GM12865 (cell line): ENCODE data around the gene F11R.
"Not testable (repeated sequence)": the region's sequence is repeated elsewhere in the genome, so short reads cannot be mapped to it uniquely, and the experiment has no call there.

ENCODE experiments used
- DNase-seq: peaks from one replicate; pipeline ENCODE4 v3.0.0; 2010; ENCODE audit warnings: low read depth
- H3K4me3 ChIP-seq: 2 replicates; pipeline ENCODE4 v1.5.1; 2011; ENCODE audit warnings: mild to moderate bottlenecking, low read depth, low read length, control low read depth
- TF ChIP-seq, protein P1 (sequence below): IDR thresholded peaks from 2 replicates; pipeline ENCODE4 v1.5.1; 2011; ENCODE audit warnings: low read length, control low read depth, low read depth, inconsistent platforms; ENCODE audit not compliant: insufficient read depth; ENCODE audit errors: missing control alignments

The F11R gene

GRCh38 chr1:161020509-161021164 lies at the start of gene F11R:
Gene F11R, minus strand, starts transcription at chr1:161021152. Its CDS starts 79 bp downstream, at chr1:161021073.
- TF ChIP-seq, protein P1, sequence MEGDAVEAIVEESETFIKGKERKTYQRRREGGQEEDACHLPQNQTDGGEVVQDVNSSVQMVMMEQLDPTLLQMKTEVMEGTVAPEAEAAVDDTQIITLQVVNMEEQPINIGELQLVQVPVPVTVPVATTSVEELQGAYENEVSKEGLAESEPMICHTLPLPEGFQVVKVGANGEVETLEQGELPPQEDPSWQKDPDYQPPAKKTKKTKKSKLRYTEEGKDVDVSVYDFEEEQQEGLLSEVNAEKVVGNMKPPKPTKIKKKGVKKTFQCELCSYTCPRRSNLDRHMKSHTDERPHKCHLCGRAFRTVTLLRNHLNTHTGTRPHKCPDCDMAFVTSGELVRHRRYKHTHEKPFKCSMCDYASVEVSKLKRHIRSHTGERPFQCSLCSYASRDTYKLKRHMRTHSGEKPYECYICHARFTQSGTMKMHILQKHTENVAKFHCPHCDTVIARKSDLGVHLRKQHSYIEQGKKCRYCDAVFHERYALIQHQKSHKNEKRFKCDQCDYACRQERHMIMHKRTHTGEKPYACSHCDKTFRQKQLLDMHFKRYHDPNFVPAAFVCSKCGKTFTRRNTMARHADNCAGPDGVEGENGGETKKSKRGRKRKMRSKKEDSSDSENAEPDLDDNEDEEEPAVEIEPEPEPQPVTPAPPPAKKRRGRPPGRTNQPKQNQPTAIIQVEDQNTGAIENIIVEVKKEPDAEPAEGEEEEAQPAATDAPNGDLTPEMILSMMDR: peak; percentile 1
- DNase-seq: peak; percentile 61
- H3K4me3 ChIP-seq: peak within 1 kb of the TSS; percentile 64

DNA sequence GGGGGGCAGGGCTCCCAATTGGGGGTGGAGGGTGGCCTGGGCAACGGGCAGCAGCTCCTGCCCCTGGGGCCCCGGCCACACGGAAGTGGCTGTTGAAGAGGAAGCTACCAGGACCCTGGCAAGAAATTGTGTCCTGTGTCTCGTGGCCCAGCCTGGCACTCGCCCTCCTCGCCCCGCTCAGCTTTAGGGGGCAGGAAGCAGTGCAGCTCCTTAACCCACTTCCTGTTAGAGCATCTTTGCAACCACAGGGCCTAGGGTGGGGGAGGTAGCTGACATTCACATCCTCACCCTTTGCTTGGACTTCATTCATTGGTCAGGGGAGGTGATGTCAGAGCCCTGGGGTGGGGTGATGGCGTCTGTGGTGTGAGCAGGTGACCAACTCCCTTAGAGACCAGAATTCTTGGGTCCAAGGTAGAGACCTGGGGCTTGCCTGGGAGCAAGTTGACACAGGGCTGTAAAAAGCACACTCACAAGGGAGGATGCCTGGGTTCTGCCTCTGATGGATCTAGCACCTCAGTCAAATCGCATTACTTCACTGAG lies 48.8 kb upstream of the F11R start, which contains the start of gene ARHGAP30:
ARHGAP30 (minus strand) TSS at position 161 of the 540 bp plus-strand sequence. CDS start 267 bp downstream, outside the sequence.
- H3K4me3 ChIP-seq: peak within 1 kb of the TSS; percentile 90
- peak; percentile 98 for DNase-seq
- TF ChIP-seq, protein P1: no peak

DNA sequence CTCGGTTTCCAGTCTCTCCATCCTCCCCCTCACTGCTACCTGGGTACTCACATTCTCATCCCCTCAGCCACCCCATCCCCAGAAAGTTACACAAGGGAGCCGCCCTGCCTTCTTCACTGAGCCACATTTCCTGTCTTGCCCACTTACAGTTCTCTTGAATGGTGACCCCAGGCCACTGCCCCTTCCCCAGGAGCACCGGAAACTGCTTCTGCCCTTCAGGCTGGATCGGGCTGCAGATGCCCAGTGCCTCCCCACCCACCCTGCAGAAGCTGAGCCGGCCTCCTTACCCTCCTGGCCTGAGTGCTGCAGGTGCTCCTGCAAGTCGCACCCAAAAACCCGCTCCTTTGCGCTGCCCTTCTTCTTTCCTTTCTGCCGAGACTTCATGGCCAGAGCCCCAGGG lies 48.3 kb upstream of the F11R start:
- DNase-seq: peak; percentile 37
- peak overlapping the region; percentile 90 for H3K4me3 ChIP-seq
- TF ChIP-seq, protein P1: no peak

DNA sequence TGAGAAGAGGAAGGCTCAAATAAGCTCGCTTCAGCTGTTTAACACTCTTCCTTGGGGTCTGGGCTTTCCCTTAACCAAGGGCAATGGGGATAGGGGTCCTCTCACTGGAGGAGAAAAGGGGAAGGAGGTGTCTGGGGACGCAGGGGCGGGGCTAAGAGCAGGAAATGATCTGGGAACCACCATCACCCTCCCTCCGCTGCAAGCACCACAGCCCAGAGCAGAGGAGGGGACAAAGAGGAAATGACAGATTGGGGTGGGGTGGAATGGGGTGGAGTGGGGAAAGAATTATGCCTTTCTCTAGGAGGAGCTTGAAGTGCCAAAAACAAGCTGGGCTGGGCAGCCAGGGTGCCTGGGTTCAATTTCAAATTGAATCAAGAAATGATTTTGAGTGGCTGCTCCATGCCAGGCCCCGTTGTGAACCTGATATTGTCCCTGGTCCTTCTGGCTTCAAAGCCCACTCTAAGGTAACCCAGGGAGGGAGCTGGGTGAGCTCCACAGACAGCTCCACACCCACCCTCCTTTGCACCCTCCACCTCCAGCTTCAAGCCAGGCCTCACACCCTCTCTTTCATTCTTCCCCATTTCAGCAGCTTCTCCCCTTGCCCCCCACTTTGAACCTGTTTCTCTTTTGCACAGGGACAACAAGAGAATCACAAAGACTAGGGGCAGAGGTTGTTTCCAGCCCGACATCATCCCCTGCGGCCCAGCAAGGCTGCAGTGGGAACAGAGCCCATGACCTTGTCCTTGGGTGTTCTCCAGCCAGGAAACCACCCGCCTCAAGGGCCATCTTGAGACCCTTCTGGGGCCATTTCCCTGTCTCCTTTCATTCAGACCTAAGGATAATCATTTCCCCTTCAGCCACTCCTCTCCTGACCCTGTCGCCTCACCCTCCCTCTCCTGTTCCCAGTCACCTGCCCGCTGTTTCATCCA lies 47.6 kb upstream of the F11R start:
- peak; percentile 90 for DNase-seq
- TF ChIP-seq, protein P1: no peak
- peak overlapping the region; percentile 90 for H3K4me3 ChIP-seq

DNA sequence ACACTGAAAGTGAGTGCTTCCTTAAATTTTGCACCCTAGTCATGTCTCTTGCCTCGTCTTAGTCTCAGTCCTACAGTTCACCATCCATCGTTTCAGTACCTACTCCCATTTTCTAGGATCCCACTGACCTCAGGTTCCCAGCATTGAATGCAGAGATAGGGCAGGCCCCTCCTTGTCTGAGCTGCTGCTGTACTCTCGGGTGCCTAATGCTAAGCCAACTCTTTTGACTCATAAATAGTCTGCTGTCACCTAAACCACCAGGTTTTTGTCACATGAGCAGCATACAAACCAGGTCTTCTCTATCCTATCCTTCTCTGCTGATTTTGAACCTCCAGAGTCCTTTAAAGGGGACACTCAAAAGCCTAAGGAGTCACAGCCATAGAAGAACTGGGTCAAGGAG lies 45.7 kb upstream of the F11R start:
- DNase-seq: no peak
- TF ChIP-seq, protein P1: no peak
- no peak overlapping the region for H3K4me3 ChIP-seq

- DNase-seq, H3K4me3 ChIP-seq: not testable (repeated sequence)
Observed at GRCh38 chr1:161065681-161066080, 44.7 kb upstream of the F11R start.

DNA sequence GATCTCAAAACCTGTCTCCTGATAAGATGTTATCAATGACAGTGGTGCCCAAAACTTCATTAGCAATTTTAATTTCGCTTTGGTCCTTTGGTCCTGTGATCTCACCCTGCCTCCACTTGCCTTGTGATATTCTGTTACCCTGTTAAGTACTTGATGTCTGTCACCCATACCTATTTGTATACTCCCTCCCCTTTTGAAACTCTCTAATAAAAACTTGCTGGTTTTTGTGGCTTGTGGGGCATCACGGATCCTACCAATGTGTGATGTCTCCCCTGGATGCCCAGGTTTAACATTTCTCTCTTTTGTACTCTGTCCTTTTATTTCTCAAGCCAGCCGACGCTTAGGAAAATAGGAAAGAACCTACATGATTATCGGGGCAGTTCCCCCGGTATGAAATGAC lies 43.0 kb upstream of the F11R start:
- not testable (repeated sequence) for H3K4me3 ChIP-seq, DNase-seq
